IPS DF 19.7 (cell line): Measurements from ENCODE around the gene SLCO4A1.

ENCODE experiments used
- DNase-seq: peaks from one replicate; pipeline ENCODE4 v3.0.0-alpha.2; 2013; ENCODE audit warnings: low read depth, low spot score

SLCO4A1 gene

GRCh38 chr20:62686869-62687830 lies 44.8 kb downstream of the SLCO4A1 start:
- no peak for DNase-seq

GRCh38 chr20:62688083-62688482 lies 45.8 kb downstream of the SLCO4A1 start:
- DNase-seq: no peak

- DNase-seq: no peak
These were observed 46.7 kb downstream of the SLCO4A1 start for GRCh38 chr20:62688855-62689460.

DNA sequence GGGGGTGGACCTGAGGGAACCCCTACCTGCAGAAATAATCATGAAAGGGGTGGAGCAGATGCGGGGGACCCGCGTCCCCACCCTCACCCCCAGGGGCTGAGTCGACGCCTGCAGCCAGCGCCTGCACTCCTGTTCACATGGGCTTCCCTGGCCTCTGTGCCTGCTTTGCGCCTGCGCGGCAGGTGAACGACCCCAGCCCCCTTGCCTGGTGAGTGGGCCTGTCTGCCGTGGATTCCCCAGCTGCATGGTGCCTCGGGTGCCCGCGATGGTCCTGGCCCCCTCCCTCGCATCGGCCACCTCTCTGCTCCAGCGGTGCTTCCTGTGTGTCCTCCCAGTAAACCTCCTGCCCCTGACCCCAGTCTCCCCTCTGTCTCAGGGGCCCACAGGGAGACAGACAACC lies 47.6 kb downstream of the SLCO4A1 start:
- no peak for DNase-seq

GRCh38 chr20:62690261-62690820 lies 48.0 kb downstream of the SLCO4A1 start:
- no peak for DNase-seq

DNA sequence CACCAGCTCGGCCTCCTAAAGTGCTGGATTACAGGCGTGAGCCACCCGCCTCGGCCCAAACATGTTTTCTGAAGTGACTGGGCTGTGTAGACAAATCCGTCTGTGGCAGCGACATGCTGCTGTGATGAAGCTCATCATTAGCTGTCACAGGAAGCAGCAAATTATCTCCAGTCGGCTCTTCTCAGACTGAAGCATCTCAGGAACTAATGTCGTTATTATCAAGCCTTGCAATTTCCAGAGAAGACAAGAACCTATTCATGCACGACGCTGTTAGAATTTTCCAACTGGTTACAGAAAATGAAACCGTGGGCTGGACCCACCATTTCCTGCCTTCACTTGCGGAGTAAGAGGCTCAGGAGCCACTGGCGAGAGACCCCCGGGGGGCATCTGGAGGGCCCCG lies 49.2 kb downstream of the SLCO4A1 start:
- DNase-seq: no peak

DNA sequence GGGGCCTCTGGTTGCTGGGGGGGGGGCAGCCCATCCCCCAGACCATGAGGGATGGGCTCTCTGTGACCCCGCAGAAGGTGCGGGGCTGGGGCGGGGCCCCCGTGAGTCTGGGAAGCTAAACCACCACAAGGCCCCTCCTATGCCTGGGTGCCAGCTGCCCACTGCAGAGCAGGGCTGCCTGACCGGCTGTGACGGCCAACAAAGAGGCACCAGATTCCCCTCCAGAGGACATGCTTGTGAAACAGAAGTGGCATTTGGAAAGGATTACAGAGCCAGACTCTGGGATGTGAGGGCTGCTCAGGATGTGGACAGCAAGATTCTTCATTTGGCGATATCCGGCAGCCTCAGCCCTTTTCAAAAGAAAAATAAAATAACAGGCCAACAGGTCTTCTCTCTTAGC lies 49.9 kb downstream of the SLCO4A1 start:
- DNase-seq: no peak

DNA sequence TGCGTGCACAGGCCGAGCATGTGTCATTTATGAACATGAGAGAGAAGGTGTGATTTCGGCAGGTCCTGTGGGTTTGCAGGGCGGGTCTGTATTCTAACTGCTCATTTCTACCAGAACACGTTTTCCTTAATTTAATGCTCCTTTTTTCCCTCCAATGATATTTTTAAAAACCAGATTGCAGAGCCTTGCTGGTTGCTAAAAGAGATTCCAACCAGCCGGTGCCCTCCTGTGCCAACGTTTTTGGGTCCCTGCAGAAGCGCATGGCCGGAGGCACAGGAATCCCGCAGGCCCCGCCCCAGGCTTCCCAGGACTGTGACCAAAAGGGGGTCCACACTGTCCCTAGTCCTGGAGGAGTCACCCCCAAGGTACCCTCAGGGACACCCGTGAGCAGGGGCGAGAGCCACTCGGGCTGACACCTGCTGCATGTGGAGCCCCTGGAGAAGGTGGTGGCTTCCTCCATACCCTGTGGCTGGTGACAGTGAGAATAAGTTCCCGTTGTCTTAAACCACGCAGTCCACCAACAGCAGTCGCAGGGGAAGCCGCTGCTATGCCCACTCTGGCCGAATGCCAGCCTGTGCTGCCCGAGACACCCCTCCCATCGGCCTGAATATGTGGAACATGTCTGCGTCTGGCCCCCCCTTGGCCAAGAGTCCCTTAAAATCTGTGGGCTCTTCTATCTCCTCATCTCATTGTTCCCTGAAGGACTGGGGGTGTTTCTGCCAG lies 50.7 kb downstream of the SLCO4A1 start:
- DNase-seq: no peak

DNA sequence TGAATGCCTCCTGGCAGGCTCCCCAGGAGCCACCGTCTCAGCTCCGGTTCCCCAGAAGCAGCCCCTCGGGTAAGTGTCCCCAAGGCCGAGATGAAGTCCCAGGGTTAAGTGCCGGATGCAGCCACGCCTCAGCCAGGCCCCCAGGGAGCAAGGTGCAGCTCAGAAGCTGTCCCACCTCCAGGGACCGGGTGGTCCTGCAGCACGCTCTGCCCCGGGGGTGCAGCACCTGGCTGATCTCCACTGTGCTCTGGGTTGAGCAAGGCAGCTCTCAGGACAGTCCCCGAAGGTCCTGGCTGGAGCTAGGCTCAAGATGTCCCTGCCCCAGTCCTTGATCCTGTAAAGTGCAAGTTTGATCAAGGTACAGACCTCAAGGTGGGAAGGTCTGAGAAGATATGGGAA lies 51.2 kb downstream of the SLCO4A1 start:
- no peak for DNase-seq

DNA sequence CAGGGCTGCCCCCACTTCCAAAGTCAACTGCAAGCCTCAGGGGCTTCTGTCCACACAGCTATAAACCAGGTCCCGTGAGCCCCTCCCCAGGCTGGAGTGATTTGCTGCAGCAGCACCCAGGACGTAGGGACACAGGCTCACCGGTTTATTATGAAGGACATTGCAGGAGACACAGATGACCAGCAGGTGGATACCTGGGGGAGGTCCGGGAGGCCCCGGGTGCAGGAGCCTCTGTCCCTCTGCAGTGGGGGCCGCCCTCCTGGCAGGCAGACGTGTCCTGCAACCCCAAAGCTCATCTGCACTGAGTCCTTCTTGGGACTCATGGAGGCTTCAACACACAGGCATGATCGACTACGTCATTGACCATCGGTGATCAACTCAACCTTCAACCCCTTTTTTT lies 51.8 kb downstream of the SLCO4A1 start:
- DNase-seq: no peak

GRCh38 chr20:62694868-62695267 lies 52.6 kb downstream of the SLCO4A1 start:
- no peak for DNase-seq

GRCh38 chr20:62695448-62696414 lies 53.4 kb downstream of the SLCO4A1 start:
- no peak for DNase-seq

- no peak for DNase-seq
These were observed 54.2 kb downstream of the SLCO4A1 start for GRCh38 chr20:62696434-62696957.

GRCh38 chr20:62696989-62697388 lies 54.7 kb downstream of the SLCO4A1 start:
- DNase-seq: no peak

DNA sequence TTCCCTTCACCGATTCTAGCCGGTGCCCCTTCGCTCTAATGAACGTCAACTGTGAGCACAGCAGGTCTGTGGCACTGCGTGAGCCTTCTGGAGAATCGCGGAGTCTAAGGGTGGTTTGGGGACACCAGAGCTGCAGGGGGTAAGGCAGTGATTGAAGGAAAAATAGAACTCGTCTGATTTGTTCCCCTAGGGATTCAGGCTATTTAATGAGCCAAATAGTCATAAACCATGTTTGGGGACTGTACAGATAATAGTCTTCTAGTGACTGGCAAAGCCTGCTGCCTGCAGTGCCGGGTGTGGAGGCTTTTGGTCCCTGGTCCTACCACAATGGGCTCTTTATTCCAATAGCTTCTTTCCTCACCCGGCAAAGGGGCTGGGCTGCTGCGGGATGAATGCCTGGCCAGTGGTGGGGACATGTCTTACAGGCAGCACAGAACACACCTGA lies 55.2 kb downstream of the SLCO4A1 start:
- no peak for DNase-seq

DNA sequence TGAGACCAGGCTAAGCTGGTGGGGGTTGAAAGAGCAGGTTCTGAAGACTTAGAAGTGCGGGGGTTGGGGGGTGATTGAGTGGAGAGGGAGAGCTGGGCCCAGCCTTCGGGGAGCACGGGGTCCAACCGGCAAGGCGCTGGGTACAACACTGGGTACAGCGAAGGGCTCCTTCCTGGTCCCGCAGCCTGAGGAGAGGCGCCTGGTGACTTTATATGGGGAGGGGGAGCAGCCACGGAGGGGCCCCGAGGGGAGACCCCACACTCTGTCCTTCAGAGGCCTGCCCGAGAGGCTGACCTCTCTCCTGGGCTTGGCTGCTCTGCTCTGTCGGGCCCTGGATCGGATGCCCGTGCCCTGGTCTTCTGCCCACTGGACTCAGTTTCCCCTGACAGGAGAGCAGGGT lies 55.9 kb downstream of the SLCO4A1 start:
- no peak for DNase-seq

GRCh38 chr20:62699296-62699695 lies 57.0 kb downstream of the SLCO4A1 start:
- DNase-seq: no peak

DNA sequence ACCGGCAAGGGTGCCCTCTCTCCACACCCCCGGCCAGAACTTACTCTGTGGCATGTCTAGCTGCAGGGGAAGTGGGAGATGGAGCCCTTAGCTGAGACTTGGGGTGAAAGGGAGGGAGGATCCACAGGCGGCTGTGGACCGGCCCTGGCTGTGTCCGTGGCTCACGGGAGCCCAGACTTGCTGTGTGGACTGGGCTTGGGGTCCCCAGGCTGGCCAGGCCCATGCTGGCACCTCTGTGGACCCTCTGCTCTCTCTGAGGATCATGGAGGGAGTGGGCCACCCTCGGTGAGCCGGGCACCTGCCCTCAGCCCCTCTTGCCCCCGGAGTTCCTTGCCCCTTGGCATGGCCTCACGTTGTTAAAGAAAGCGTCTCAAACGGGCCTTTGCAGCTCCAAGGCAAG lies 57.4 kb downstream of the SLCO4A1 start:
- DNase-seq: no peak

- DNase-seq: no peak
These were observed 58.1 kb downstream of the SLCO4A1 start for GRCh38 chr20:62700261-62700930.
